ENCODE results near the gene COX15.

DNA sequence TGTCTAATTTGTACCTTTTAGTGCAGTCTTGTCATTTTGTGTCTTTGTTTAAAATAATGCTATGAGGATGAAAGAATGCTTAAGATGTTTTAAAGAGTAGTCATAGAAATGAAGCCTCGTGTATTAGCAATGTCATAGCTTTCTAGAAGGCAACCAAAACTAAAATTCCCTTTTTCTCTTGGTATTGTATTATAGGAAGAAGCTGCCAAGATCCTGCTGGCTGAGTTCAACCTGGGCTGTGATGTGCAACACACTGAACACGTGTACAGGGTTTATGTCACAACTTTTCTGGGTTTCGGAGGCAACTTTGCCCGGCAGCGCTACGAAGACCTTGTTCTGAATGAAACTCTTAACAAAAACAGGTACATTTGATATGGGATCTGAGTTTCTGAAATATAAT lies 36.2 kb downstream of the COX15 start:
- no peak for TF ChIP-seq TAF1 (IDR thresholded peaks at IDR 0.05; ENCODE audit: low read depth)
- no peak for TF ChIP-seq NFIC (IDR thresholded peaks at IDR 0.05)
- TF ChIP-seq EP300 (IDR thresholded peaks at IDR 0.05; ENCODE audit: borderline replicate concordance) = no peak
- no peak for TF ChIP-seq FOXM1 (IDR thresholded peaks at IDR 0.05; ENCODE audit: borderline replicate concordance, low read depth)

All from Ishikawa (cell line).